NCI-H2227 (cell line): ENCODE measurements around the gene HRH2.

Experiments used
- DNase-seq: peaks from one replicate; lab custom pipeline; 2025; ENCODE audit not compliant: unreplicated experiment; lab: John Stamatoyannopoulos, UW

Gene HRH2

GRCh38 chr5:175690586-175690985 is 32.7 kb downstream of the HRH2 start:
- no peak for DNase-seq

- DNase-seq = no peak
These were observed 33.9 kb downstream of the HRH2 start for GRCh38 chr5:175691761-175692160.

GRCh38 chr5:175692235-175692995 is 34.5 kb downstream of the HRH2 start:
- DNase-seq = no peak

GRCh38 chr5:175692996-175693710 is 35.3 kb downstream of the HRH2 start:
- no peak for DNase-seq

GRCh38 chr5:175693741-175694140 is 35.9 kb downstream of the HRH2 start:
- DNase-seq = no peak

- no peak for DNase-seq
These were observed 36.7 kb downstream of the HRH2 start for GRCh38 chr5:175694371-175695160.

- no peak for DNase-seq
These were observed 37.6 kb downstream of the HRH2 start for GRCh38 chr5:175695161-175696126.

GRCh38 chr5:175696139-175696854 is 38.4 kb downstream of the HRH2 start:
- DNase-seq = no peak

GRCh38 chr5:175696855-175697198 is 39.0 kb downstream of the HRH2 start:
- no peak for DNase-seq

- DNase-seq = no peak
These were observed 40.0 kb downstream of the HRH2 start for GRCh38 chr5:175697846-175698245.

GRCh38 chr5:175698401-175699115 is 40.7 kb downstream of the HRH2 start:
- no peak for DNase-seq

- no peak for DNase-seq
These were observed 43.1 kb downstream of the HRH2 start for GRCh38 chr5:175700991-175701390.

GRCh38 chr5:175701797-175702196 is 43.9 kb downstream of the HRH2 start:
- DNase-seq = no peak

- no peak for DNase-seq
These were observed 48.6 kb downstream of the HRH2 start for GRCh38 chr5:175706499-175706898.

- DNase-seq = no peak
These were observed 50.0 kb downstream of the HRH2 start for GRCh38 chr5:175707751-175708375.

GRCh38 chr5:175709276-175709781 is 51.5 kb downstream of the HRH2 start:
- no peak for DNase-seq

GRCh38 chr5:175710326-175710725 is 52.5 kb downstream of the HRH2 start:
- DNase-seq = no peak

GRCh38 chr5:175711031-175711430 is 53.2 kb downstream of the HRH2 start:
- DNase-seq = no peak
